Left kidney (tissue), 8 donors: ENCODE measurements around the gene KLHL36. TPM values are rescaled to one million over a fixed set of nuclear protein-coding genes. Genes with fewer than 3 reads are reported as not detected.

Experiments used
- DNase-seq: peaks from one replicate; pipeline ENCODE4 v3.0.0-alpha.2; 2013
- long read RNA-seq, 8 donors: transcript quantifications; one replicate each; lab custom pipeline, GENCODE V29; 2026
- polyA plus RNA-seq: library from polyadenylated mRNA; unstranded; fragments of 120-200 nt; gene quantifications from one replicate; pipeline ENCODE4 v1.2.1, GENCODE V29; 2013; ENCODE audit not compliant: insufficient read length

The KLHL36 gene
- 30.0 TPM for polyA plus RNA-seq
- long read RNA-seq, donor 1, full-length matches to known transcripts = 6 of 6 reads
- long read RNA-seq, donor 1, partial matches to known transcripts = 0 of 6 reads
- long read RNA-seq, donor 1, other reads (novel, unspliced or antisense) = 0 of 6 reads
- long read RNA-seq, donor 2, full-length matches to known transcripts = 4 of 4 reads
- long read RNA-seq, donor 2, partial matches to known transcripts = 0 of 4 reads
- long read RNA-seq, donor 2, other reads (novel, unspliced or antisense) = 0 of 4 reads
- long read RNA-seq, donor 3, partial matches to known transcripts = 5 of 7 reads
- long read RNA-seq, donor 3, other reads (novel, unspliced or antisense) = 0 of 7 reads
- long read RNA-seq, donor 4 = 0 reads
- long read RNA-seq, donor 5, full-length matches to known transcripts = 3 of 3 reads
- long read RNA-seq, donor 5, partial matches to known transcripts = 0 of 3 reads
- long read RNA-seq, donor 5, other reads (novel, unspliced or antisense) = 0 of 3 reads
- long read RNA-seq, donor 6, full-length matches to known transcripts = 8 of 8 reads
- long read RNA-seq, donor 6, partial matches to known transcripts = 0 of 8 reads
- long read RNA-seq, donor 6, other reads (novel, unspliced or antisense) = 0 of 8 reads
- long read RNA-seq, donor 7, full-length matches to known transcripts = 5 of 5 reads
- long read RNA-seq, donor 7, partial matches to known transcripts = 0 of 5 reads
- long read RNA-seq, donor 7, other reads (novel, unspliced or antisense) = 0 of 5 reads
- long read RNA-seq, donor 8, partial matches to known transcripts = 0 of 3 reads
- long read RNA-seq, donor 8, other reads (novel, unspliced or antisense) = 0 of 3 reads

GRCh38 chr16:84647828-84648594 lies at the start of gene KLHL36:
Gene KLHL36 (plus strand): TSS chr16:84648511. CDS start chr16:84650868, 2,357 bp downstream.
- peak; percentile 45 for DNase-seq

GRCh38 chr16:84599521-84600202 lies 48.6 kb upstream of the KLHL36 start:
- DNase-seq = peak; percentile 79

GRCh38 chr16:84600343-84601229 lies 47.7 kb upstream of the KLHL36 start:
- DNase-seq = no peak

GRCh38 chr16:84603140-84603816 lies 45.0 kb upstream of the KLHL36 start:
- DNase-seq = no peak

GRCh38 chr16:84603940-84604339 lies 44.4 kb upstream of the KLHL36 start:
- no peak for DNase-seq

- DNase-seq = no peak
Measured at GRCh38 chr16:84604477-84605013, 43.8 kb upstream of the KLHL36 start.

- no peak for DNase-seq
Measured at GRCh38 chr16:84605339-84605848, 42.9 kb upstream of the KLHL36 start.

GRCh38 chr16:84606081-84606875 lies 42.0 kb upstream of the KLHL36 start:
- no peak for DNase-seq

- DNase-seq = no peak
Measured at GRCh38 chr16:84607061-84607460, 41.2 kb upstream of the KLHL36 start.

GRCh38 chr16:84607694-84608093 lies 40.6 kb upstream of the KLHL36 start:
- no peak for DNase-seq

- no peak for DNase-seq
Measured at GRCh38 chr16:84608282-84608681, 40.0 kb upstream of the KLHL36 start.

GRCh38 chr16:84609563-84610177 lies 38.6 kb upstream of the KLHL36 start:
- no peak for DNase-seq

- DNase-seq = no peak
Measured at GRCh38 chr16:84610376-84610775, 37.9 kb upstream of the KLHL36 start.

GRCh38 chr16:84611041-84611440 lies 37.3 kb upstream of the KLHL36 start:
- DNase-seq = no peak

GRCh38 chr16:84612686-84613085 lies 35.6 kb upstream of the KLHL36 start:
- DNase-seq = no peak

- no peak for DNase-seq
Measured at GRCh38 chr16:84613408-84614072, 34.8 kb upstream of the KLHL36 start.

GRCh38 chr16:84614073-84614459 lies 34.2 kb upstream of the KLHL36 start:
- no peak for DNase-seq

GRCh38 chr16:84614623-84614967 lies 33.7 kb upstream of the KLHL36 start:
- DNase-seq = no peak
